Spleen (tissue), 7 donors: Measurements from ENCODE around the gene LEP.

Source experiments
- POLR2A ChIP-seq, 3 donors: fragments of 450-650 bp; IDR thresholded peaks; one replicate each; pipeline ENCODE4 v1.5.1; 2017; ENCODE audit warnings: antibody characterized with exemption in 3 of 3, mild to moderate bottlenecking in 1 of 3
- POLR2AphosphoS5 ChIP-seq, 3 donors: sonication (generic); formaldehyde crosslinking; IDR thresholded peaks; one replicate each; pipeline ENCODE4 v1.5.1; 2017; ENCODE audit warnings: antibody characterized with exemption in 3 of 3
- TF ChIP-seq, protein P1 (sequence below), 11 experiments: fragments of 200-600 bp in 7 of 11; fragments of 450-650 bp in 4 of 11; sonication (generic) in 4 of 11; IDR thresholded peaks in 8 of 11; conservative IDR thresholded peaks in 3 of 11; 1 replicate in 7 of 11; 2 replicates in 4 of 11; pipeline versions ENCODE4 v1.4.0 to v1.8.0; 2016 to 2021; ENCODE audit warnings: antibody characterized with exemption in 11 of 11, inconsistent platforms in 4 of 11, mild to moderate bottlenecking in 1 of 11
- donor health status: DM: no; HTN: no; CAD: no; lungs with moderate emphysema.
- donor health status: DM: no; HTN: no; CAD: no.
- donor health status: DM: no; HTN: no; CAD: no.

GRCh38 chr7:128231021-128231420 lies 10.1 kb upstream of the LEP start:
- no peak for TF ChIP-seq POLR2A (IDR thresholded peaks at IDR 0.05)
- no peak for TF ChIP-seq POLR2AphosphoS5 (IDR thresholded peaks at IDR 0.05)
- TF ChIP-seq, protein P1, sequence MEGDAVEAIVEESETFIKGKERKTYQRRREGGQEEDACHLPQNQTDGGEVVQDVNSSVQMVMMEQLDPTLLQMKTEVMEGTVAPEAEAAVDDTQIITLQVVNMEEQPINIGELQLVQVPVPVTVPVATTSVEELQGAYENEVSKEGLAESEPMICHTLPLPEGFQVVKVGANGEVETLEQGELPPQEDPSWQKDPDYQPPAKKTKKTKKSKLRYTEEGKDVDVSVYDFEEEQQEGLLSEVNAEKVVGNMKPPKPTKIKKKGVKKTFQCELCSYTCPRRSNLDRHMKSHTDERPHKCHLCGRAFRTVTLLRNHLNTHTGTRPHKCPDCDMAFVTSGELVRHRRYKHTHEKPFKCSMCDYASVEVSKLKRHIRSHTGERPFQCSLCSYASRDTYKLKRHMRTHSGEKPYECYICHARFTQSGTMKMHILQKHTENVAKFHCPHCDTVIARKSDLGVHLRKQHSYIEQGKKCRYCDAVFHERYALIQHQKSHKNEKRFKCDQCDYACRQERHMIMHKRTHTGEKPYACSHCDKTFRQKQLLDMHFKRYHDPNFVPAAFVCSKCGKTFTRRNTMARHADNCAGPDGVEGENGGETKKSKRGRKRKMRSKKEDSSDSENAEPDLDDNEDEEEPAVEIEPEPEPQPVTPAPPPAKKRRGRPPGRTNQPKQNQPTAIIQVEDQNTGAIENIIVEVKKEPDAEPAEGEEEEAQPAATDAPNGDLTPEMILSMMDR (IDR thresholded peaks at IDR 0.05 in 8 of 11, conservative IDR thresholded peaks at IDR 0.05 in 3 of 11), result no peak
